GM19025 (cell line): Measurements from ENCODE around the gene C15orf39.
"Not testable (repeated sequence)": the region's sequence is repeated elsewhere in the genome, so short reads cannot be mapped to it uniquely, and the experiment has no call there.

ENCODE experiments used
- ATAC-seq: cut with Tn5 transposase; IDR thresholded peaks from one replicate; pipeline ENCODE4 v1.9.1; 2021; ENCODE audit warnings: mild to moderate bottlenecking, low read depth, moderate library complexity; ENCODE audit not compliant: unreplicated experiment

The C15orf39 gene

GRCh38 chr15:75229191-75230015 lies 27.7 kb downstream of the C15orf39 start:
- ATAC-seq, result no peak

DNA sequence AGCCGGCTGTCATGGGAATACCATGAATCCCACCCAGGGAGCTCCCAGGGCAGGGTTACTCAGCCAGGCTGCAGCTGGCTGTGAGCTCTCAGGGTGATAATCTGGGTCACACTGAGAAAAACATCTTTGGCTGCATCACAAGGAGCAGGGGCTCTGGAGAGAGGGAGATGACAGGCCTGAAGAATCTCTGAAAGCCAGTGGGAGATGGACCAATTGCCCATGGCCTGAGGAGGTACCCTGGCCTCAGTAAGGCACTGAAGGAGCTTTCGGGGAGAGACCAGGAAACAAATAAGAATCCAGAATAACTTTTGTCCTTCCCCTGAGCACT lies 28.3 kb downstream of the C15orf39 start:
- no peak for ATAC-seq

- no peak for ATAC-seq
These were observed 29.1 kb downstream of the C15orf39 start for GRCh38 chr15:75230551-75231371.

- ATAC-seq, result no peak
These were observed 30.2 kb downstream of the C15orf39 start for GRCh38 chr15:75231836-75232235.

GRCh38 chr15:75232252-75232813 lies 30.7 kb downstream of the C15orf39 start:
- no peak for ATAC-seq

DNA sequence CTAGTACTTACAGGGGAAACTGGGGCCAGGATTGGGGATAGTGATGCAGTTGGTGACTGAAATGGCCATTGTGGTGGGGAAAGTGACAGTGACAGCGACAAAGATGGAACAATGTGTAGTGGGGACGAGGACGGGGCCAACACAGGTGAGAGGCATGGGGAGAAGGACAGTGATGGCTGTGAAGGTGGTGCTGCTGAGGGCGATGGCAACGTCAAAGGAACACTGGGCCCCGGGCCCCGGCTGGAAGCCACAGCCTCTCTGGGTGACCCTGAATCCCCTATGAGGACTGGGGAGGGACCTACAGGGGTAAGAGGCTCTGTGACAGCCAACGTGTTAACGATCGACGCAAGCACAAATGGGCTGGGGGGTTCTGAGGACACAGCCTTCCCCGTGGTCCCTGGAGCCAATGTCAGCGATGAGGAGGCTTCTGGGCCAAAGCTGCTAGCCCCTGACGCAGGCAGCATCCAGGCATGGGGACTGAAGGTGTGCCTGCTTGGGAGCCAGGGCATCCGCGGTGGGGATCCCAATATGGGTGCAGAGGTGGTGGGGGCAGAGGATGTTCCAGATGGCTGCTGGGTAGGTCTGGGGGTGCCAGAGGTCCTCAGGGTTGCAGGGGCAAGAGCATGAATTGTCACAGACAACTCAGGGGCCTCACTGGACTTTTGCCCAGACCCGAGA lies 31.3 kb downstream of the C15orf39 start:
- ATAC-seq, result no peak

- ATAC-seq, result no peak
These were observed 32.0 kb downstream of the C15orf39 start for GRCh38 chr15:75233504-75234190.

- no peak for ATAC-seq
These were observed 32.6 kb downstream of the C15orf39 start for GRCh38 chr15:75234191-75234810.

DNA sequence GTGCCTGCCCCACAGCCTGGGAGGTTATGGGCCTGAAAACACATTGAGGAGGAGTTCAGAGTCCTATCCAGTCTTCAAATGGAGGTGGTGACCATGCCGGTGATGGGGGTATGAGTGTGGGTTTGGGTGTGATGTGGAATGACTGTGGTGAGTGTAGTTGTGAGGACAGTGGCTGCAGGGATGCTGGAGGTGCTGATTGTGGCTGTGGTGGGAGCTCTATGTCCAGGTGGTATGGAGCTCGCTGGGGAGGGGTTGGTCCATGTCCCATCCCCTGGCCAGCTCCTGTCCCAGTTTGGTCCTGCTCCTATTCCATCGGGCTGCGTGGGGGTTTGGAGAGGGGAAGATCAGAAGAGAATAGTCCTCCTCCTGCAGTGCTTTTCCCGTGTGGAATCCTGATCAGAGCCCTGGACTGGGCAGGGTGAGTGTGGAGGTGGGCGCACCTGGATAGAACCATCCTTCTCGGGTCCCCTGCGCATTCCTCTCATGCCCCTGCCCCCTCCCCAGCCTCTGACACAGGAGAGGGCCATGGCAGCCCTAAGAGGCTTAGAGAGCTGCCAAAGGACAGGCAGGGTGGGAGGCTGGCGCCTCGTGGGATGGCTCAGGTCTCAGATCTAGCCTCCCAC lies 33.5 kb downstream of the C15orf39 start:
- ATAC-seq, result no peak

DNA sequence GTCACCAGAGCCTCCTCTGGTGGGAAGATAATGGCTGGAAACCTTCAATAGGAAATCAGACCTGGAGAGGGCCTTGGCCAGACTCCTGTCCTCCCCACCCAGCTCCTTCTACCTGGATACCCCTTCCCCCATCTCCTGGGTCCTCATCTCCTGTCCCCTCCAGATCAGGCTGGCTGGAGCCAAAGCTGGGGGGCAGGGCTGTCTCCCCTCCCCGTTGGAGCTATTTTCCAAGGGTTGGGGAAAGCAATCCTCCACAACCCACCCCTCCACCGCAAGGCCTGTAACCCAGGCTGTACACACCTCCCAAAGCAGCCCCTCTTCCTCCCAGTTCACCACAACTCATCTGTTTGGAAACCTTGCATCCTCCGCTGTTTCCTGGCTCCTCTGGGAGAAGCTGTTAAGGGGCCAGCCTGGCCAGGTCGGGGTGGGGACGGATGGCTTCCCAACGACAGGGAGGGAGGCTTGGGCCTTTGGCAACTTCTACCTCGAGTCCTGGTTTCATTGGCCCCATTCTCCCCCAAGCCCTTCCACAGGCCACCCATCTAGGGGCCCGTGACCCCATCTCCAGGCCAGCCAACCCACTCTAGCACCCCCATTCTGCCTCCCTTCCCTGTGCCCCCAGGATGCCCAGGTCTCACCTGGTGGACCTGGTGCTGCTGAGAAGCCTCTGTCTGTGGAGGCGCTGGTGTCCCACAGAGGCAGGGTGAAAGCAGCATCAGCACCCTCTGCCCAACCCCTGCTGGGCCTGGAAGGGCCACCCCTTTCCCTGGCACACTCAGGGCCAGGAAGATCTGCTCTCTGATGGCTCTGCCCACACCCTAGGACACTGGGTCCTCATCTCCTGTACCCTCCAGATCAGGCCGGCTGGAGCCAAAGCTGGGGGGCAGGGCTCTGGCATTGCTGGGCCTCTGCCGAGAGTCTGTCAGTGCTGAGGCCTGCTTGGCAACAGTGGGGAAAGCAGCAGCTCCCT lies 34.4 kb downstream of the C15orf39 start:
- no peak for ATAC-seq

DNA sequence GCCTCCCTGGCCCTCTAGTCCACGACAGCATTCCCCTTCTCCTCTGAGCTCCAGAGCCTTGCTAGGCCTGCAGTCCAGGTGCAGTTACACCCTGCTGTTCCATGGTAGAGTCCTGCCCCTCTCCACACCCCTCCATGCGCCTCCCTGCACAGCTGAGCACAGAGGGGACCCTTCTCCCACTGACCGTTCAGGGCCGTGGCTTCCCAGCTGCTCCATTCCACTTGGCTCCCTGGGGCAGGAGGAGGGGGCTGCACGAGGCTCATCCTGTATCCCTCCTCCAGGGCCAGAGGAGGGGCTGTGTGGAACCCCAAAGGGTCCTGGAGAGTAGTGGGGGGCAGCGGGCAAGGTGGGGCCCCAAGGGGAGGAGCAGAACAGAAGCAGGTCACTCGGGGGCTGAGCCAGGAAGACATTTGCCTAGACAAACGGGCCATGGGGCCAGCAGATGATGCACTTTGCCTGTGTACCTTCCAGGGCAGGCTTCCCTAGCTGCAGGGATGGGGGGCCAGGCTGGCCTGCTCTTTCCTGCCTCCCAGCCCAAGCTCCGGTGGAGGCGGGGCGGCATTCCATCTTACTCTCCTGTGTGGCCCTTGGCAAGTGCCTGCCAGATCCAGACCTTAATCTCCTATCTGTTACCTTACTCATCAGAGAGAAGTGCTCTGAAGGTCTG lies 35.8 kb downstream of the C15orf39 start:
- ATAC-seq, result no peak

GRCh38 chr15:75238150-75238549 lies 36.5 kb downstream of the C15orf39 start:
- no peak for ATAC-seq

DNA sequence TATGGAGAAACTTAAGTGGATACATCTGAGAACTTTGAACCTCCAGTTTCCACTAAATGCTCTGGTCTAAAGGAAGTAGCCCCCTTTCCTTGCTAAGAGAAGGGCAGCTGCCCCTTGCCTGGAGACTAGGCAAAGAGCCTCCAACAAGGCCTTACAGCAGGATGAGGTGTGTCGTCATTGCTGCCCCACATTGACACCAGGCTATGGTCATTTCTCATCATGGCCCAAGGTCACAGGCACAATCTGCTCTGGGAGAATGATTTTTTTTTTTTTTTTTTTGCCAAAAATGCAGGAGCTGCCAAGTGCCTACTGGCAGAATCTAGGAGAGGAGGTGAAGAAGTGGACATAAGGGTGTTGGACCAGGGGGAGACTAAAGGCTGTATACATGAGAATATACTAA lies 44.1 kb downstream of the C15orf39 start:
- ATAC-seq, result not testable (repeated sequence)

DNA sequence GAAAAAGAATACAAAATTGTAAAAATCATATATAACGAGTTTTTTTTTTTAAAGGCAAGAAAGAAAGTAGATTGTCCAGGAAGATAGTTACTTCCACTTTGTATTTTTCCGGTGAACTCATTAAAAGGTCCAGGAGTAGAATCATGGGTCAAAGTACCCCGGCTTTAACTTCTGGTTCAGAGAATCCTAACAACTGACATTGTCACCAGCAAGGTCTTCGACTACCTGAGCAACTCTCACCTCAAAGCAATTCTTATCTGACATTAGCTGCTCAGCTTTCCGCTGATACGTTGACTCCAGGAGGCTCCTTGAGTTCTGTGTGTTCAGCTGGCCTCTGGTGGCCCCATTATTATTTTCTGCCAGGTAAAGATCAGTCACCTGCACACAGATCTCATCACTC lies 47.3 kb downstream of the C15orf39 start:
- not testable (repeated sequence) for ATAC-seq

- no peak for ATAC-seq
These were observed 48.0 kb downstream of the C15orf39 start for GRCh38 chr15:75249726-75250125.

- not testable (repeated sequence) for ATAC-seq
These were observed 49.7 kb downstream of the C15orf39 start for GRCh38 chr15:75251343-75251742.

GRCh38 chr15:75252285-75252684 lies 50.6 kb downstream of the C15orf39 start:
- not testable (repeated sequence) for ATAC-seq

- ATAC-seq, result not testable (repeated sequence)
These were observed 56.4 kb downstream of the C15orf39 start, which contains the start of gene GOLGA6C for GRCh38 chr15:75258034-75258433. Gene GOLGA6C, plus strand, starts transcription at chr15:75258334. Its CDS starts 265 bp downstream, at chr15:75258599.
